Endothelial cell of umbilical vein (primary cell): Measurements from ENCODE around the gene HGF. TPM values are rescaled to one million over a fixed set of nuclear protein-coding genes. Genes with fewer than 3 reads are reported as not detected.

Source experiments
- BruUV-seq: library from RNA; stranded (reverse); fragments of 400-500 nt; replicated peaks from 2 replicates; lab custom pipeline; 2021; lab: Mats Ljungman, UMichigan
- CTCF ChIA-PET: fragments of 300-600, 350-600 bp; sonication (Branson Sonifier 250); formaldehyde crosslinking; loops from one replicate; lab custom pipeline; 2021; ENCODE audit warnings: antibody characterized with exemption, inconsistent platforms; lab: Charles Lee
- POLR2A ChIA-PET: fragments of 300-600, 350-600 bp; sonication (Branson Sonifier 250); formaldehyde crosslinking; loops from one replicate; lab custom pipeline; 2021; ENCODE audit warnings: antibody characterized with exemption, inconsistent platforms; lab: Charles Lee
- DNase-seq: peaks from one replicate; pipeline ENCODE4 v3.0.0-alpha.2; 2011; ENCODE audit warnings: low read depth, low spot score
- FAIRE-seq: peaks from 2 replicates; lab custom pipeline; 2011; peaks lifted over from hg19 to GRCh38; lab: Jason Lieb, UNC
- H2AFZ ChIP-seq: 2 replicates; pipeline ENCODE4 v1.6.0; 2012; ENCODE audit warnings: low read depth, low read length, control low read depth, inconsistent platforms
- H3K27ac ChIP-seq: 2 replicates; pipeline ENCODE4 v1.5.1; 2011; ENCODE audit warnings: low read depth, mild to moderate bottlenecking, control low read depth, low read length, moderate library complexity; ENCODE audit not compliant: insufficient read depth
- H3K27me3 ChIP-seq, 2 experiments: 2 replicates each; pipeline versions ENCODE4 v1.6.0 to v1.6.1; 2011; ENCODE audit warnings: low read length in 2 of 2, mixed read lengths in 1 of 2; ENCODE audit not compliant: control insufficient read depth in 2 of 2, insufficient read depth in 2 of 2
- H3K36me3 ChIP-seq, 2 experiments: 2 replicates in 1 of 2; 3 replicates in 1 of 2; pipeline ENCODE4 v1.5.1; 2011; ENCODE audit warnings: low read length in 2 of 2, mild to moderate bottlenecking in 1 of 2, moderate library complexity in 1 of 2; ENCODE audit not compliant: control insufficient read depth in 2 of 2, insufficient read depth in 2 of 2; ENCODE audit errors: extremely low read depth in 1 of 2
- H3K4me1 ChIP-seq: 3 replicates; pipeline ENCODE4 v1.5.1; 2011; ENCODE audit warnings: mild to moderate bottlenecking, low read length; ENCODE audit not compliant: control insufficient read depth, insufficient read depth; ENCODE audit errors: extremely low read depth
- H3K4me2 ChIP-seq: 2 replicates; pipeline ENCODE4 v1.6.1; 2011; ENCODE audit warnings: low read length, control low read depth, mixed read lengths; ENCODE audit not compliant: insufficient read depth
- H3K4me3 ChIP-seq, 3 experiments: fragments of 200-600 bp in 1 of 3; sonication (generic), shearing (Covaris generic) in 1 of 3; replicated peaks in 1 of 3; 2 replicates each; pipeline ENCODE4 v1.5.1; 2011 to 2016; ENCODE audit warnings: control low read depth in 3 of 3, low read length in 3 of 3, mild to moderate bottlenecking in 2 of 3, inconsistent platforms in 1 of 3, low read depth in 1 of 3, moderate library complexity in 1 of 3; ENCODE audit not compliant: insufficient read depth in 1 of 3
- H3K79me2 ChIP-seq: 2 replicates; pipeline ENCODE4 v1.6.0; 2012; ENCODE audit warnings: low read length, inconsistent platforms; ENCODE audit not compliant: control insufficient read depth, insufficient read depth
- H3K9ac ChIP-seq: replicated peaks from 2 replicates; pipeline ENCODE3; 2011; ENCODE audit warnings: low read length, control low read depth; ENCODE audit not compliant: insufficient read depth; ENCODE audit errors: extremely low read depth
- H3K9me1 ChIP-seq: replicated peaks from 3 replicates; pipeline ENCODE4 v1.6.0; 2011; ENCODE audit warnings: mild to moderate bottlenecking, low read length; ENCODE audit not compliant: control insufficient read depth, insufficient read depth; ENCODE audit errors: extremely low read depth
- H3K9me3 ChIP-seq: replicated peaks from 2 replicates; pipeline ENCODE4 v1.5.1; 2012; ENCODE audit warnings: low read length, inconsistent platforms; ENCODE audit not compliant: control insufficient read depth, insufficient read depth
- H4K20me1 ChIP-seq: replicated peaks from 2 replicates; pipeline ENCODE3; 2011; ENCODE audit warnings: mild to moderate bottlenecking, low read length; ENCODE audit not compliant: control insufficient read depth, insufficient read depth; ENCODE audit errors: extremely low read depth
- EZH2 ChIP-seq: IDR thresholded peaks from 2 replicates; pipeline ENCODE4 v1.6.1; 2012; ENCODE audit warnings: borderline replicate concordance, low read depth, mild to moderate bottlenecking, moderate library complexity, low read length, inconsistent platforms; ENCODE audit not compliant: severe bottlenecking
- FOS ChIP-seq: IDR thresholded peaks from 2 replicates; pipeline ENCODE4 v1.6.1; 2011; ENCODE audit warnings: mild to moderate bottlenecking, low read length, moderate library complexity, borderline replicate concordance; ENCODE audit not compliant: insufficient read depth
- GATA2 ChIP-seq: IDR thresholded peaks from 2 replicates; pipeline ENCODE4 v1.7.0; 2011; ENCODE audit warnings: low read depth, mild to moderate bottlenecking, moderate library complexity, mixed read lengths, low read length; ENCODE audit not compliant: insufficient read length, insufficient read depth
- JUN ChIP-seq: IDR thresholded peaks from 2 replicates; pipeline ENCODE4 v1.6.1; 2011; ENCODE audit warnings: borderline replicate concordance, low read depth; ENCODE audit not compliant: insufficient read length, insufficient read depth
- MYC ChIP-seq: IDR thresholded peaks from one replicate; pipeline ENCODE4 v1.6.1; 2011; ENCODE audit warnings: mild to moderate bottlenecking, low read depth, low read length
- POLR2A ChIP-seq: IDR thresholded peaks from 2 replicates; pipeline ENCODE4 v1.6.1; 2012; ENCODE audit warnings: low read depth, mild to moderate bottlenecking, control low read depth, low read length
- POLR2AphosphoS5 ChIP-seq: IDR thresholded peaks from 2 replicates; pipeline ENCODE4 v1.6.1; 2012; ENCODE audit warnings: low read depth, mild to moderate bottlenecking, control low read depth, low read length, moderate library complexity; ENCODE audit not compliant: insufficient read depth
- dilution Hi-C: fragments of 300-500 bp; cut with MboI; formaldehyde crosslinking; loops from one replicate; pipeline ENCODE4 v1.15.0; 2019; ENCODE audit warnings: low sequenced_read_pairs; ENCODE audit not compliant: extremely low pct_ligation_motif_present
- intact Hi-C: fragments of 100-400 bp; cut with micrococcal nuclease; formaldehyde crosslinking; loops from one replicate; pipeline ENCODE4 v1.10.0; 2022
- polyA plus RNA-seq, 4 experiments: library from polyadenylated mRNA; depleted of rRNA in 3 of 4; stranded (reverse) in 3 of 4; unstranded in 1 of 4; fragments of >200 nt; gene quantifications; 2 replicates each; pipeline versions ENCODE4 v1.2.1 to v1.2.3, GENCODE V29; 2011 to 2012; ENCODE audit warnings: missing spikeins in 1 of 4
- total RNA-seq: library from RNA; stranded (reverse); gene quantifications from 2 replicates; pipeline ENCODE4 v1.2.3, GENCODE V29; 2021
- TF ChIP-seq, protein P1 (sequence below), 2 donors: IDR thresholded peaks; 1 replicate in 1 of 2; 2 replicates in 1 of 2; pipeline ENCODE4 v1.5.1; 2011; ENCODE audit warnings: low read length in 2 of 2, mild to moderate bottlenecking in 2 of 2, moderate library complexity in 2 of 2, control low read depth in 1 of 2, inconsistent platforms in 1 of 2, low read depth in 1 of 2; ENCODE audit not compliant: insufficient read depth in 1 of 2; ENCODE audit errors: extremely low read depth in 1 of 2
- TF ChIP-seq, protein P2 (sequence below): IDR thresholded peaks from 2 replicates; pipeline ENCODE4 v1.6.1; 2011; ENCODE audit not compliant: insufficient read depth, insufficient read length

Gene HGF
- total and polyA plus RNA-seq, 2 donors (not counting 3 experiments of a cell fraction or from before 2014, with no cell fraction given): 0.15 to 0.18 TPM

DNA sequence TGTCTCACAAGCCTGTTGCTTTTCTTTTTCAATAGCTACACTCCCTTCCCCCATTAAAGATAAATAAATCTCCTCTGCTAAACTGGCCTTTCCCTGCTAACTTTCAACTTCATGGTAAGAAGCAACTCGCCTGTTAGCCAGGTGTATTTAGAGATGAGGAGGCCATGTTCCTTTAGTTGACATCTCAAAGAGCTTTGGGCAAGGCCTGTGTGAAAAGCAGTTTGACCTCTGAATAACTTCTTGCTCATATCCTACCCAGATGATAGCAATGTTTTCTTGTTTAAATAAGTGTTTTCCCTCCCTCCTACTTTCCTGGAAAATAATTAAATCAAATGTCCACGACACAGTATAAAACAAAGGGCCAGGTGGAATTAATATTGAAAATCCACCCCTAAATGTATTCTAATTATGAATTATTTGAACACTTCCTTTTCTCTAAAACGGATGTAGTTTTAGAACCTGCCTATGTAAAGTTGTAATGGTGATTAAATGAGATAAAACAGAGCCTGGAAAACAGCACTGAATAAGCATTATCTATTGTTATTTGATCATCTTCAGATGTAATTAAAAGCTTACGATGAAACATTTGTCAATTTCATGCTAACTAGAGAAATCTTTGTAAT is 78.5 kb downstream of the HGF start:
- Histone ChIP-seq H3K4me1 (peaks cover 5% of the 10 kb centered on the region), H4K20me1 (no peaks in the 10 kb centered on the region), H3K9me3 (no peaks in the 10 kb centered on the region), H2AFZ (peak overlapping the region; percentile 94), H3K79me2 (no peaks in the 10 kb centered on the region), H3K27me3 (no peaks in the 10 kb centered on the region), H3K4me2 (peak overlapping the region; percentile 10), H3K9ac (no peak overlapping the region), H3K9me1 (no peaks in the 10 kb centered on the region), H3K36me3 (no peaks in the 10 kb centered on the region), H3K4me3 (no peak overlapping the region), H3K27ac (no peak overlapping the region)
- DNase-seq (peak; percentile 42), FAIRE-seq (peak; percentile 40)
- intact Hi-C loops: no loop called here
- ChIA-PET POLR2A (no interaction called here), CTCF (interaction anchor here (1.8 kb wide), 1 partner anchor 10 kb away, joined by 4 read pairs; no protein-coding TSS in a partner anchor)
- TF ChIP-seq, protein P1, sequence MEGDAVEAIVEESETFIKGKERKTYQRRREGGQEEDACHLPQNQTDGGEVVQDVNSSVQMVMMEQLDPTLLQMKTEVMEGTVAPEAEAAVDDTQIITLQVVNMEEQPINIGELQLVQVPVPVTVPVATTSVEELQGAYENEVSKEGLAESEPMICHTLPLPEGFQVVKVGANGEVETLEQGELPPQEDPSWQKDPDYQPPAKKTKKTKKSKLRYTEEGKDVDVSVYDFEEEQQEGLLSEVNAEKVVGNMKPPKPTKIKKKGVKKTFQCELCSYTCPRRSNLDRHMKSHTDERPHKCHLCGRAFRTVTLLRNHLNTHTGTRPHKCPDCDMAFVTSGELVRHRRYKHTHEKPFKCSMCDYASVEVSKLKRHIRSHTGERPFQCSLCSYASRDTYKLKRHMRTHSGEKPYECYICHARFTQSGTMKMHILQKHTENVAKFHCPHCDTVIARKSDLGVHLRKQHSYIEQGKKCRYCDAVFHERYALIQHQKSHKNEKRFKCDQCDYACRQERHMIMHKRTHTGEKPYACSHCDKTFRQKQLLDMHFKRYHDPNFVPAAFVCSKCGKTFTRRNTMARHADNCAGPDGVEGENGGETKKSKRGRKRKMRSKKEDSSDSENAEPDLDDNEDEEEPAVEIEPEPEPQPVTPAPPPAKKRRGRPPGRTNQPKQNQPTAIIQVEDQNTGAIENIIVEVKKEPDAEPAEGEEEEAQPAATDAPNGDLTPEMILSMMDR (IDR thresholded peaks at IDR 0.05; ENCODE audit: extremely low read depth in 1 of 2, insufficient read depth in 1 of 2, low read depth in 1 of 2, low read length in 2 of 2): no peak
- TF ChIP-seq FOS: peak; percentile 16
- dilution Hi-C loops: no loop called here
- no TSS peak for BruUV-seq

DNA sequence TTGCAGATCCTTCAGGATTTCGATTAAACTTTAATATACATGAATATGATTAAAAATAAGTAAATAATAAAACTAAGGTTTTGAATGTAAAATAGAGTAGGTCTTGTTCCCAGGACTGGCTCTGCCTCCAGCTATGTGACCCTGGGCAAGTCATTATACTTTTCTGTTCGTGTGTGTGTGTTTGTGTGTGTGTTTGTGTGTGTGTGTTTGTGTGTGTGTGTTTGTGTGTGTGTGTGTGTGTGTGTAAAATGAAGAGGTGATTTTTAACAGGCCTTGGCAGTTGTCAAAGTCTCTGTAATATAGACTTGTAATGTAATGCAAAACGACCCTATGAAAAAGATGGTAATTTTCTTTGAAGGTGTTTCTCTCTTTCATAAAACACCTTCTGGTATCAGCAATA is 79.2 kb downstream of the HGF start:
- no peak overlapping the region for H2AFZ ChIP-seq
- no peak overlapping the region for H3K4me3 ChIP-seq
- no peaks in the 10 kb centered on the region for H3K36me3 ChIP-seq
- H3K9me3 ChIP-seq: no peaks in the 10 kb centered on the region
- no peak for TF ChIP-seq GATA2
- no peak for TF ChIP-seq POLR2A
- TF ChIP-seq, protein P1 (IDR thresholded peaks at IDR 0.05; ENCODE audit: extremely low read depth in 1 of 2, insufficient read depth in 1 of 2, low read depth in 1 of 2, low read length in 2 of 2): no peak
- no peak for TF ChIP-seq MYC
- TF ChIP-seq EZH2: no peak
- TF ChIP-seq, protein P2, sequence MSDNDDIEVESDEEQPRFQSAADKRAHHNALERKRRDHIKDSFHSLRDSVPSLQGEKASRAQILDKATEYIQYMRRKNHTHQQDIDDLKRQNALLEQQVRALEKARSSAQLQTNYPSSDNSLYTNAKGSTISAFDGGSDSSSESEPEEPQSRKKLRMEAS: no peak
- no peak for TF ChIP-seq POLR2AphosphoS5
- no peak for TF ChIP-seq JUN
- no peak for TF ChIP-seq FOS
- H3K79me2 ChIP-seq: no peaks in the 10 kb centered on the region
- no peaks in the 10 kb centered on the region for H3K27me3 ChIP-seq
- H3K4me2 ChIP-seq: no peak overlapping the region
- H3K27ac ChIP-seq: no peak overlapping the region
- POLR2A ChIA-PET: no interaction called here
- intact Hi-C loops (no loop called here), dilution Hi-C loops (no loop called here)
- FAIRE-seq (no peak), DNase-seq (no peak)
- peaks cover 5% of the 10 kb centered on the region for H3K4me1 ChIP-seq
- CTCF ChIA-PET: interaction anchor here (1.8 kb wide), 1 partner anchor 10 kb away, joined by 4 read pairs; no protein-coding TSS in a partner anchor
- H3K9me1 ChIP-seq: no peaks in the 10 kb centered on the region
- H3K9ac ChIP-seq: no peak overlapping the region
- H4K20me1 ChIP-seq: no peaks in the 10 kb centered on the region
- no TSS peak for BruUV-seq
